BJ (cell line): ENCODE results near the gene SMIM30. TPM values are rescaled to one million over a fixed set of nuclear protein-coding genes. Genes with fewer than 3 reads are reported as not detected.

Source experiments
- CTCF ChIA-PET: fragments of 350-600 bp; formaldehyde crosslinking; extraction: SDS; loops from one replicate; lab custom pipeline; 2021; ENCODE audit warnings: antibody characterized with exemption, inconsistent platforms; lab: Yijun Ruan, JAX
- POLR2A ChIA-PET: fragments of 300-600 bp; sonication (Branson Sonifier 250); formaldehyde crosslinking; extraction: SDS; loops from one replicate; lab custom pipeline; 2021; ENCODE audit warnings: antibody characterized with exemption; lab: Charles Lee
- DNase-seq: peaks from one replicate; pipeline ENCODE4 v3.0.0-alpha.2; 2011; ENCODE audit warnings: low read depth
- H3K27me3 ChIP-seq: 2 replicates; pipeline ENCODE4 v1.6.0; 2011; ENCODE audit warnings: low read length; ENCODE audit not compliant: control insufficient read depth, insufficient read depth
- H3K36me3 ChIP-seq: 2 replicates; pipeline ENCODE4 v1.5.1; 2011; ENCODE audit warnings: low read length; ENCODE audit not compliant: control insufficient read depth, insufficient read depth
- H3K4me3 ChIP-seq: 2 replicates; pipeline ENCODE4 v1.5.1; 2011; ENCODE audit warnings: low read depth, mild to moderate bottlenecking, control low read depth, low read length
- CTCF ChIP-seq: IDR thresholded peaks from 2 replicates; pipeline ENCODE4 v1.5.1; 2011; ENCODE audit warnings: low read depth, mild to moderate bottlenecking, control low read depth, inconsistent platforms, low read length, moderate library complexity; ENCODE audit not compliant: insufficient read depth
- polyA plus RNA-seq: library from polyadenylated mRNA; depleted of rRNA; stranded (reverse); fragments of >200 nt; gene quantifications from 2 replicates; pipeline ENCODE4 v1.2.3, GENCODE V29; 2011; rRNA removed

Gene SMIM30
- polyA plus RNA-seq, 1 experiment = 28.4 TPM

- no peaks in the 10 kb centered on the region for H3K27me3 ChIP-seq
- POLR2A ChIA-PET = no interaction called here
- no peak for DNase-seq
- no peaks in the 10 kb centered on the region for H3K36me3 ChIP-seq
- no peak for TF ChIP-seq CTCF
- H3K4me3 ChIP-seq = no peak overlapping the region
- CTCF ChIA-PET = no interaction called here
These were observed 40.0 kb downstream of the SMIM30 start for GRCh38 chr7:113078331-113078730.

GRCh38 chr7:113076703-113077102, 41.7 kb downstream of the SMIM30 start:
- Histone ChIP-seq H3K4me3 (no peak overlapping the region), H3K27me3 (no peaks in the 10 kb centered on the region), H3K36me3 (no peaks in the 10 kb centered on the region)
- TF ChIP-seq CTCF = no peak
- DNase-seq = no peak
- ChIA-PET CTCF (interaction anchor here (1.2 kb wide), 1 partner anchor 10 kb away, joined by 4 read pairs; the partner anchor contains the start of gene GPR85), POLR2A (no interaction called here)

- no peak for TF ChIP-seq CTCF
- Histone ChIP-seq H3K4me3 (no peak overlapping the region), H3K36me3 (no peaks in the 10 kb centered on the region), H3K27me3 (no peaks in the 10 kb centered on the region)
- ChIA-PET POLR2A (no interaction called here), CTCF (interaction anchor here (1.8 kb wide), 1 partner anchor 15 kb away, joined by 4 read pairs; the partner anchor contains the start of gene GPR85)
- DNase-seq = no peak
These were observed 46.9 kb downstream of the SMIM30 start for GRCh38 chr7:113071465-113071864.

Other genes with a start within 250 kb of the SMIM30 start
- 2.6 and 4.8 TPM in 2 replicates for gene GPR85, start 31.7 kb downstream of the SMIM30 start, polyA plus RNA-seq